NCI-H345 treated with DMSO at 0.1 percent for 48 hours (cell line): Measurements from ENCODE around the gene FADS1.

Experiments used
- DNase-seq: peaks from one replicate; lab custom pipeline; 2025; ENCODE audit not compliant: unreplicated experiment; lab: John Stamatoyannopoulos, UW

FADS1 gene

GRCh38 chr11:61816736-61817455 lies at the start of gene FADS1:
Gene FADS1, minus strand, starts transcription at chr11:61817003. Its CDS starts 74 bp downstream, at chr11:61816929.
- DNase-seq: peak; percentile 88

- DNase-seq: no peak
These were observed 49.6 kb upstream of the FADS1 start for GRCh38 chr11:61866231-61866957.

DNA sequence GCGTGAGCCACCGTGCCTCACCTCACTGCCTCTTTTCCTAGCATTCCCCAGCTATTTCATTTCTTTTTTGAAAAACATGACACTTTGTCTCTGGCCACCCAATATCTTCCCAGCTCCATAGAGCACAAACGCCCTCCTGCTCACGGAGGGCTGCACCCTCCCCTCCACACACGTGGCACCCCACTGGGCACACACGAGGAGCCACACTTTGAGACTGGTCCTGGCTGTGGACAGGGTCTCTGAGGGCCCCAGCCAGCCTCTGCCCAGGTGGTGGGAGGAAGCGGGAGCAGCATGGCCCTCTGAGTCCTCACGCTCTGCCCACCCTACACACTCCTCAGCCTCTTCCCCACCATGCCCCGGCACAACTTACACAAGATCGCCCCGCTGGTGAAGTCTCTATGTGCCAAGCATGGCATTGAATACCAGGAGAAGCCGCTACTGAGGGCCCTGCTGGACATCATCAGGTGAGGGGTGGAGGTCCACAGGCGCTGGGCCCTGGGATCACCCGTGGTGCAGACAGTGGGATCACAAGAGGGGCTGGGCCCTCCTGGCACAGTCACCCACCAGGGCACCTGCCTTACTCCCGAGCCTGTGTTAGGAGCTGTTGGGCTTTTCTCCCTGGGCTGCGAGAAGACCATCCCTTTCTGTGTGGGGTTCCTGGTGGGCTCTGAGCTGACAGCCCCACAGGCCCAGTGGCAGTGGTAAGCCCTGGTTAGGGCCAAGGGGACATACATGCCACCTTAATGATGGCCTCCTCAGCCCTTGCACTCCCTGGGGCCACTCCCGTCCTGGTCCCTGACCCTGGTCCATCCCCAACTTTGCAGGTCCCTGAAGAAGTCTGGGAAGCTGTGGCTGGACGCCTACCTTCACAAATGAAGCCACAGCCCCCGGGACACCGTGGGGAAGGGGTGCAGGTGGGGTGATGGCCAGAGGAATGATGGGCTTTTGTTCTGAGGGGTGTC lies 48.3 kb upstream of the FADS1 start:
- DNase-seq: no peak

DNA sequence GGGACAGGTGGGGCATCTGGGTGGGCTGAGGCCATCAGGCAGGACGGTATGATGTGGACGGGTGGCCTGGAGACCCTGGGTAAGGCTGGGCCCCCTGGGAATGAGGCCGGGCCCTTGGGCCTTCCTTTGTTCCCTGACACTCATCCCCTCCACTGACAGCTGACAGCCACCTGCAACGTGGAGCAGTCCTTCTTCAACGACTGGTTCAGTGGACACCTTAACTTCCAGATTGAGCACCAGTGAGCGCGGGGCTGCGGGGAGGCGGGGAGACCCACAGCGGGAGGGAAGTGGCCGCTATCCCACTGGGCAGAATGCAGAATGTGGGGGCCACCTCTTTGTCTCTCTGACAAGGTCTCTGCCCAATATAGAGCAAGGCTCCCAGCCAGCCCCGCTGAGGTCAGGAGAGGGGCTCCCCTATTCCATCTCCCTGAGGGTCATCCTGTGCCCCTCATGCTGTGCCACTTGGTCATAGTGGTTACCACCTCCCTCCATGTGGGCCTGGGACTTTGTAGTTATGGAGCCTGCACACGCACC lies 46.8 kb upstream of the FADS1 start:
- no peak for DNase-seq

DNA sequence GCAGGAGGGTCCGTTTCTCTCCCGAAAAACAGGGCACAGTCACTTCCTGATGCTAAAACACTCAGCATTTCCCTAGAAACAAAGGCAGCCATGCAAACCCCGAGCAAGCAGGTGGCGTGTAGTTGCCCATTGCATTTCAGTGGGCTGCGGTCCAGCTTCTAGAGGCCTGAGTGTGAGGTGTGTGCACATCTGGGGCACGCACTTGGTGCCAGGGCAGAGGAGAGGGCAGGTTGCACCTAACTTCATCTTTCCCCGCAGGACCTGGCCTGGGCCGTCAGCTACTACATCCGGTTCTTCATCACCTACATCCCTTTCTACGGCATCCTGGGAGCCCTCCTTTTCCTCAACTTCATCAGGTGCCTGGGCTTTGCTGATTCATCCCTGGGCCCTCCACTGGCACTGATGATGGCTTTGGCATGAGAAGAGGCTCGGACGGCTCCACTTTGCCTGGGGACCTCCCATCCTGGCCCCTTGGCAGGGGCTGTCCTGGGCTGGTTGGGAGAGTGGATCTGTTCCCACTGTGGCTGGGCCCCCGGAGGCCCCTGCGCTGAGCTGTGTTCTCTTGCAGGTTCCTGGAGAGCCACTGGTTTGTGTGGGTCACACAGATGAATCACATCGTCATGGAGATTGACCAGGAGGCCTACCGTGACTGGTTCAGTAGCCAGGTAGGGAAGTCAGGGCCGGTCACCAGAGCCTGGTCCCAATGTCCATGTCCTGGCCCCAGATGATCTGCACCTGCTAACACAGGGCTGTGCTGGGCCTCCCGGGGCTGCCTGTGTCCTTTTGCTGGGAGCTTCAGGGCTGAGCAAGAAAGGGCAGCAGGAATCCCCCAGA lies 46.1 kb upstream of the FADS1 start:
- DNase-seq: no peak

GRCh38 chr11:61861634-61862033 lies 44.8 kb upstream of the FADS1 start:
- DNase-seq: no peak

DNA sequence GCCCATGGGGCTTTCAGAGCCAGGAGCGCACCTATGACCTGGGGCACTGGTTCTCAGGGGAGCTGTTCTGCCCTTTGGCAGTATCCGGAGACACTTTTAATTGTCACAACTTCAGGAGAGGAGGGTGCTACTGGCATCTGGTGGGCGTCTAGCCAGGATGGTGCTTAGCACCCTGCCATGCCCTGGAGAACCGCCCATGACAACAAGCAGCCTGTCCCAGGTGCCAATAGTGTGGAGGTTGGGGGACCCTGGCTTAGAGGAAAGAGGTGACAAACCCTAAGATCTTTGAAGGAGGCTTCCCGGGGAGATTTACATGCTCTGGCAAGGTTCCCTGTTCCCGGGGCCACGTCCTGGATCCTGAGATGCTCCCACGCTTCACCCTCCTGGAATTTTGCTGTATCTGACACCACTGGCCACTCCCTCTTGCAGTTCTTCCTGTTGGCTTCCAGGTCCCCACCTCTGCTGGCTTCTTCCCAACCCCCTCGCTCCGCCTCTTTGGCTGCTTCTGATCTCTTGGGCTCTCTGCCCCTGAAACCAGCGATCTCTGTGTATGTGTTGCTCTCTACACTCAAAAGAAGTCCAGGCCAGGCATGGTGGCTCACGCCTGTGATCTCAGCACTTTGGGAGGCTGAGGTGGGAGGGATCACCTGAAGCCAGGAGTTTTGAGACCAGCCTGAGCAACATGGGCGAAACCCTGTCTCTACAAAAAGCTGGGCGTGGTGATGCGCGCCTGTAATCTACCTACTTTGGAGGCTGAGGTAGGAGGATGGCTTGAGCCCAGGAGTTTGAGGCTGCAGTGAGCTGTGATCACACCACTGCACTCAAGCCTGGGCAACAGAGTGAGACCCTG lies 43.5 kb upstream of the FADS1 start:
- no peak for DNase-seq

DNA sequence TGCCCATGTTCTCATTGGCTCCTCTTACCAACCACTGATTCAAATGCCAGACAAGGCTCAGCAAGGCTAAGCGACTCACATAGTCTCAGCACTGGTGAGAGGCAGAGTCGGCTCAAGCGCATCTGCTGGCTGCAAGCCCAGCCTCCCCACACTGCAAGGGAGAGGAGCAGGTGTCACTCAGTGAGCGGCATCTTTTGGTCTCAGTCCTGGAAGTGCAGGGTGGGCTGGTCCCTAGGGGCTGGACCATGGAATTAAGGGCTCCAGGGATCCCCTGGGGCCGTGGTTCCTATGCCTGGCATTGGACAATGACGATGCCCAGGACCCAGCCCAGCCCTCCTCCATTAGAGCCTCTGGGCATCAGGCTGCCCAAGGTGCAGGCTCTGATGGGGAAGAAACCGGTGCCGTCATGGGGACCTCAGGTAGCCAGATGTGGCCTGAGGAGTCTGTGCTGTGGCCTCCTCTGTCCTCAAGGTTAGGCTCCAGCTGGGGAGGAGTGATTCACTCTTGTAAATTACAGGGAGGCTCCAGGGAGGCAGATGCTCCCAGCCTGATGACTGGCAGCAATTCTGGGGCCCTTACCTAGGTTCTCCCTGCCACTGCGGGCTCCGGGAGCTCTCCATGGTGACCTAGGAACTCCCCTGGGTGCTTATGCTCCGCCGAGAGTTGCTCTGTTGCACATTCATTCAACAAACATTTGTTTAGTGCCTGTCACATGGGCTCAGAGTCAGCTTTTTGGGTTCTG lies 39.3 kb upstream of the FADS1 start:
- no peak for DNase-seq

- DNase-seq: no peak
These were observed 38.3 kb upstream of the FADS1 start for GRCh38 chr11:61854966-61855714.

DNA sequence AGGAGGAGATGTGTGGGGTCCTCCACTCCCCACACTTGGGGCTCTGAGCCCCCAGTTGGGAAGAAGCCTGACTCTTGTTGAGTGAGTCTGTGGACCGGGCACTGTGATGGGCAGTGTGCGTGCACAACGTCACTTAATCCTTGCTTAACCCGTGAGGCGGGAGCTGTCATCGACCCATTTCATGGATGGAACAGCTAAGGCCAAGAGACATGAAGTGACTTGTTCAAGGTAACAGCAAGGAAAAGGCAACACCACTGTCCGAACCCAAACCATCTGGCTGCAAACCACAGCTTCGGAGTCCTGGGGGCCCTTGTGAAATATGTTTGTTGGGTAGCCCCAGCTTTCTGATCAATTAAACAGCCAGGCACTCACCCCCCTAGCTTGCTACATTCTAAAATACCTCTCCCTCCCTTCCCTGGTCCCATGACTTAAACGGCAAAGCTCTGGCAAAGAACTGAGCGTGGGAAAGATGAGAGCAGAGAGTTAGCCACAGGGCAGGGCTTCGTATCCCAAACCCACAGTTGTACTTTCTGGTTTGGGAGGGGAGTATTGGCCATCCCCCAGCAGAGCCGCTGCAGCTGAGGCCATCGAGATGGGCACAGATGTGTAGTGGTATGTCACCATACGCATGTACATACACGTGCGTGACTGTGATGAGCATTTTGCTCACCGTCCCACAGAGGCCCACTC lies 37.5 kb upstream of the FADS1 start:
- DNase-seq: no peak

DNA sequence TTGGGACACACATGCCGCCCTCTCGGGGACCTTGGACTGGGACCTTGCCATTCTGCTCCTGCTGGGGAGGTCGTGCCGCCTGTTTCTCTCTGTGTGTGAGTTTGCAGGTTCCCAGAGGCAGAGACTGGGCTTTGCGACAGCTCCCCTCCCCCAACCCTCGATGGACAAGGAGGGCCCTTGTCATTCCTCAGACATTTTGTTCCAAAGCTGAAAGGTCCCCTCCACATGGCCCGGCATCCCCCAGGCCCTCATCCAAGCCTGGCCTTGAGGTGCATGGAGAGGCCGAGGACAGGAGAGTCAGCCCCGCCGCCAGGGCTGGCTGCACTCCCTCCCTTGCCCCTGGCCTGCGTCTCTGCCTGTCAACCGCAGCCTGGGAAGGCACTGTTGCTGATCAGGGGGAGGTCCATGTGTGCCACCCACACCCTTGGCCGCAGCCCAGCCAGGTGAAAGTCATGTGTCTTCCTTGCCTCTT lies 36.9 kb upstream of the FADS1 start:
- no peak for DNase-seq

GRCh38 chr11:61851900-61852295 lies 35.1 kb upstream of the FADS1 start:
- no peak for DNase-seq

DNA sequence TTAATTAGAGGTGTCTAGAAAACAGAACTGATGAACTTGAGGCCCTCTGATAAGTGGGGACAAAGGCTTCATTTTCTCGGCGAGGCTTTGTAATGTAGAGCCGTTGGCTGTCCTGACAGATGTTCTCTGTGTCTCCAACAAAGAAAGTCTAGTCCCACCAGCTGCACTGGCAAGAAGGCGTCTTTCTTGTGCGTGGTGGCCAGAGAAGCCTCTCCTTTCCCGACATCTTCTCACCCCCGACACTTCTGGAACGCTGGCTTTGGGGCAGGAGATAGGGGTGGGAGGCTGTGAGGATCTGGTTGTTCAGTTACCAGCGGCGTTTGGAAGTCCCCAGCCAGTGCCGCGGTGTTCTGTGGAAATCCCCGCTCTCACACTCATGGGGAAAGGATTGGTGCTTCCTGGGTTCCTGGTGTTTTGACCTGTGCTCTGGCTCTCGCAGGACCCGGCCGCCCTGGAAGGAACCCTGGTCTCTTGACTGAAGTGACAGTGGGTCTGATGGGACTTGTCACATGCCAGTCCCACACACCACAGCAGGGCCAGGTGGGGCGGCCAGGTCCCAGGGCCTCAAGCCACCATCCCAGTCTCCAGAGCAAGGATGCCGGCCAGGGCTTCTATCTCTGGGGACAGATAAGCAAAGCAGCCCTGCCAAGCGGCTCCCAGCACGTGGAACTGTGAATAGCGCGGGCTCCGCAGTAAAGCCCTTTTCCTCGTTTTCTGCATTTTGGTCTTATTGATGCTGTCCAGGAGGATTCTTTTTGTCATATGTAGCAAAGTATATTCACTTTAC lies 34.5 kb upstream of the FADS1 start:
- no peak for DNase-seq

DNA sequence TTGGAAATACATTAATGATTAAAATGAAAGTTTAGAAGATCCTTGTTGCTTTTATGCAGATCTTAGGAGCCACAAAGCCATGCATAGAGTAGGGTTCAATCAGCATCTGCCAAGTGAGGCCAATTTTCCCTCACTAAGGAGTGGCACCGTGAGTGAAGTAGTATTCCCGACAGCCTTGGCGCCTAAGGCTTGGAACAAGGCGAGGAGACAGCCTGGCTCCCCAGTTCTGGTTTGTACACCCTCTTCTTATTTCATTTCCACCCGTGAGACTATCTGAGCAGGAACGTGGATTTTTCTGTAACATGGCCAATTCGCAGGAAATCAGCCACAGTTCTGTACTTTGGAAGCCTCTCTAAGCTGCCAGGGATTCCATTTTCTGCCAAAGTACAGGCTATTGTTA lies 33.9 kb upstream of the FADS1 start:
- no peak for DNase-seq

GRCh38 chr11:61848631-61849030 lies 31.8 kb upstream of the FADS1 start:
- DNase-seq: no peak

DNA sequence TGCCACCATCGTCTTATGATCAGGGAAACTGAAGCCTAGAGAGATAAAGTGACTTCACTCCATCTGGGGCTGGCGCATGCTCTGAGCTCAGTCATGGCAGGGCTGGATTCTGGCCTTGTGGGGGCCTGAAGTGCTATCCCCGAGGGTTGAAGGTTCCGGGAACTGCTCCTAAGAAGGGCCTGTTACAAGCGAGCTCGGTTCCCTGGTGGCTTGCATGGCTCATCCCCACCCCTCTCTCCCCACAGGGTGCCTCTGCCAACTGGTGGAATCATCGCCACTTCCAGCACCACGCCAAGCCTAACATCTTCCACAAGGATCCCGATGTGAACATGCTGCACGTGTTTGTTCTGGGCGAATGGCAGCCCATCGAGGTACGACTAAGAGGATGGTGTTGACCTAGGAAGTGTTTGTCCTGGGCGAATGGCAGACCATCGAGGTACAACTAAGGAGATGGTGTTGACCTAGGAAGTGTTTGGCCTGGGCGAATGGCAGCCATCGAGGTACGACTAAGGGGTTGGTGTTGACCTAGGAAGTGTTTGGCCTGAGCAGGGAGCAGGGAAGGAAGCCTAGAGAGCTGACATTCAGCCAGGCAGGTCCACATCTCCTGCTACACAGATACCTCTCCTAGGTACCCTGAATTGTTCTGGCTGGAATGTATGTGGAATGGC lies 31.2 kb upstream of the FADS1 start:
- no peak for DNase-seq
